Large intestine (tissue), 3 donors: ENCODE measurements around the gene GCK. TPM values are rescaled to one million over a fixed set of nuclear protein-coding genes. Genes with fewer than 3 reads are reported as not detected.

Experiments
- DNase-seq, 2 donors: peaks; one replicate each; pipeline versions ENCODE4 v3.0.0 to v3.0.0-alpha.2; 2013
- H3K27ac ChIP-seq: one replicate; pipeline ENCODE4 v1.5.1; 2013; ENCODE audit warnings: low read length
- H3K27me3 ChIP-seq: 2 replicates; pipeline ENCODE4 v1.6.1; 2013; ENCODE audit warnings: low read length; ENCODE audit not compliant: control insufficient read depth, insufficient read depth
- H3K36me3 ChIP-seq: 2 replicates; pipeline ENCODE4 v1.6.1; 2013; ENCODE audit warnings: low read length; ENCODE audit not compliant: control insufficient read depth, insufficient read depth
- H3K4me1 ChIP-seq: one replicate; pipeline ENCODE4 v1.6.1; 2013; ENCODE audit warnings: low read length; ENCODE audit not compliant: control insufficient read depth, insufficient read depth
- H3K4me3 ChIP-seq: one replicate; pipeline ENCODE4 v1.5.1; 2013; ENCODE audit warnings: low read length
- H3K9me3 ChIP-seq: one replicate; pipeline ENCODE4 v1.6.1; 2013; ENCODE audit warnings: mild to moderate bottlenecking, low read depth, low read length, moderate library complexity; ENCODE audit not compliant: control insufficient read depth
- WGBS: methylation state at CpG from one replicate; pipeline ENCODE4 v1.1.5; 2013; ENCODE audit warnings: low lambda C conversion rate; ENCODE audit not compliant: insufficient coverage; 5-methylcytosine and 5-hydroxymethylcytosine counted together
- polyA plus RNA-seq: library from polyadenylated mRNA; unstranded; fragments of 120-200 nt; gene quantifications from one replicate; pipeline ENCODE4 v1.2.1, GENCODE V29; 2013

Gene GCK
- polyA plus RNA-seq, 1 donor, result 2.3 TPM

DNA sequence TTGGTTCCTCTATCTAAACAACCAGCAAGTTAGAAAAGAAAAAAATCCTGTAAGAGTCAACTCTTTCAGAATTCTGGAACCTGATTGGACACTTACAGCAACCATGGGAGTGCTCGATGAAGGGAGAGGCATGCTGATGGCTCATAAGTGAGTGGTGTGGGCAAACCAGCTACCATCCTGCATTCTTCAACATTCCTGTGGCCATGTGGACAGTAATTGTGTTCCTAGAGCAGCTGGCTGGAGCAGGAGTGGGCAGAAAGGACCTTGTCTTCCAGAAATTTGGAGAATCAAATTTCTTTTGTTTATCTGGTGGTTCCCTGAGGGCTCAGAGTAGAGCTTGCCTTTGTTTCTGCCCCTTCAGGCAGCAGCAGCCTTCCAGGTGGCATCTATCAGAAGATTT, 25.6 kb downstream of the GCK start:
- WGBS, result no CpG with 5 or more reads among the region's 1 CpG

DNA sequence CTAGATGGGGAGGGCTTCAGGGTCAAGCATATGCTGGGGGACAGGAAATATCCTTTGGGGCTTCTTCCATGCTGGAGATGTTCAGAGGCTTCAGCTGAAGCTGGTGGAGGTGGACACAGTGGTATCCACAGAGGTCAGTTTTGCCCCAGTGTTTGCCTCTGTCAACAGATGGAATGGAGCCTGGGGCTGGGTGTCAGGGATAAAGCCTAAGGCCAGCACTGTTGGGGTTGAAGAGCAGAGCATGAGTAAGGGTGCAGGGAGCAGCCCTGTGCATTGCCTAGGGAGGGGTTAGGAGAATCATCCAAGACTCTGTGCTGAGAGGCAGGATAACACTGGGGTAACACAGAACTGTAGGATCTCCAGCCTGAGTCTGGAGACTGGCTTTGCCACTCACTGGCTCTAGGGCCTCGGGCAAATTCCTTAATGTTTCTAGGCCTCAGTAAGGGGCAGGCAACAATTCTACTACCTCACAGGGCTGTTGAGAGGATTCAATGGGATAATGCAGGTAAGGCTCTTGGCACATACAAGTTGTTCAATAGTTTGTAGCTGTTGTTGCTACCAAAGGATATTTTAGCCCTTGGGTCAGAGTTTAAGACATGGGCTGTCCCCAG, 26.3 kb downstream of the GCK start:
- Histone ChIP-seq H3K4me3 (no peak overlapping the region), H3K9me3 (no peaks in the 10 kb centered on the region), H3K36me3 (no peaks in the 10 kb centered on the region), H3K27me3 (peaks cover 8% of the 10 kb centered on the region), H3K27ac (no peak overlapping the region), H3K4me1 (no peaks in the 10 kb centered on the region)
- WGBS, result no CpG with 5 or more reads among the region's 1 CpG
- DNase-seq, result no peak

More for the DNA sequence above, 25.6 kb downstream of the GCK start:
- no peaks in the 10 kb centered on the region for H3K9me3 ChIP-seq
- H3K4me1 ChIP-seq, result no peaks in the 10 kb centered on the region
- no peaks in the 10 kb centered on the region for H3K36me3 ChIP-seq
- no peak overlapping the region for H3K27ac ChIP-seq
- no peak for DNase-seq
- no peak overlapping the region for H3K4me3 ChIP-seq
- peaks cover 8% of the 10 kb centered on the region for H3K27me3 ChIP-seq

DNA sequence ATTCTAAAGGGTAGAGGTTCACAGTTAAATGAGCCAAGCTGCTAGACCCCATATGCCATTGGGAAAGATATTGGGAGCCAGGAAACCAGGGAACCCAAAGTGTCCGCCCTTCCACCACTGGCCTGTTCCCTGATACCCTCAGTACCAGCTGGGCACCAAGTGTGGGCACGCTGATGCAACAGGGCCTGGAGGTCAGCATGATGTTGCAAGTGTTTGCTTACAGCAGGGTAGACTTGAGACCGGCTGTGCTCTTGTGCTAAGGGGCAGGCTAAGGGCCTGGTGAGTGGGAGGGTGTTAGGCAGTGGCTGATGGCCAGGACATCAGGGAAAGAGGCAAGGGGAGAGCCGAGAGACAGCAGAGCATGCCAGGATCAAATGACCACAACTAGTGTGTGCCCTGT, 27.1 kb downstream of the GCK start:
- H3K4me3 ChIP-seq, result no peak overlapping the region
- no peak for DNase-seq
- H3K27ac ChIP-seq, result no peak overlapping the region
- WGBS, result no CpG with 5 or more reads among the region's 4 CpGs
- H3K36me3 ChIP-seq, result no peaks in the 10 kb centered on the region
- no peaks in the 10 kb centered on the region for H3K9me3 ChIP-seq
- no peaks in the 10 kb centered on the region for H3K4me1 ChIP-seq
- peaks cover 8% of the 10 kb centered on the region for H3K27me3 ChIP-seq

DNA sequence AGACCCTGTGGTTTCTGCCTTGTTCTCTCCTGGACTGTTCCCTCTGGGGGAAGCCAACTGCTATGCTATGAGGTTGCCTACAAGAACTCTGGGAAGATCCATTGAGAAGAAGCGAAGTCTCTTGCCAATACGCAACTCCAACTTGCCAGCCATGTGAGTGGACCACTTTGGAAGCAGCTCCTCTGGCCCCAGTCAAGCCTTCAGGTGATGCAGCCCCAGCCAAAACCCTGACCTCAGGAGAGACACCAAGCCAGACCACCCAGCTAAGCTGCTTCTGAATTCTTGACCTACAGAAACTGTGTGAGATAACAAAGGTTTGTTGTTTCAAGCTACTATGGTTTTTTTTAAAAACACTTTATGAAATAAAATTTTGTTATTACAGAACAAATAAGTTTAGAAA, 27.9 kb downstream of the GCK start:
- H3K36me3 ChIP-seq, result no peaks in the 10 kb centered on the region
- H3K4me1 ChIP-seq, result no peaks in the 10 kb centered on the region
- WGBS, result no CpG with 5 or more reads among the region's 2 CpGs
- peaks cover 8% of the 10 kb centered on the region for H3K27me3 ChIP-seq
- DNase-seq, result no peak
- H3K4me3 ChIP-seq, result no peak overlapping the region
- H3K27ac ChIP-seq, result no peak overlapping the region
- no peaks in the 10 kb centered on the region for H3K9me3 ChIP-seq

DNA sequence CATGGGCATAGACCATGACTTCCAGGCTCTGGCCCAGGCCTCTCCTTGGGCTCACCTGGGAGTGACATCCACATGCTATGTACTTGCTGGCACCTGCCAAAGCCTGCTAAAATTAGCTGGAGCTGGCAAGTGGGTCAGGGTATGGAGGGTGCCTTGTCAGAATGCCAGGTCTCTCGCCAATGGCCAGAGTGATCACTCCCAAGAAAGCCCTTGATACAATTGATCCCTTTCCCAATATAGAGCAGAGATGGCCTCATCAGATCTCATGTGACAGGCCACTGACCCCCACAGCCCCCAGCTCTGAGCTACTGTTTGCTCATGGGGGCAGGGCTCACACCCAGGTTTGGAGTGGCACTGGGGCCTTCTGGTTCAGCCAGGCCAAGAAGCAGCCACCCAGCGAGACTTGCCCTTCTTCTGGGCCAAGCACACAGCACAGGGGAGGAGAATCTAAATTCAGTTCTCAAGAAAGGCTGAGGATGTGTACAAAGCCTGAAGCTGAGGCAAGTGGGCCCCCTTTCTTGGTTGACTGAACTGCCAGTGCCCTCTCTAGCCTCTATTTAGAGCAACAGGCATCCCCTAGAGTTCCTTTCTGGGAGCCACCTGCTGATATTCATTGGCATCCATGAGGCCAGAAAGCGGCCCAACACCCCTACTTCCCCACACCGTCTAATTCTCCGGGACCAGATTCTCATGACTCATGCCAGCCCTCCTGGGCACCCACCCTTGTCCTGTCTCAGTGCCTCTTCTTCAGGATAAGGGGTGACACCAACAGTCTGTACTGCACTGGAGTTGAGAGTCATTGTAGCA, 29.2 kb downstream of the GCK start:
- H3K4me1 ChIP-seq, result no peaks in the 10 kb centered on the region
- no CpG with 5 or more reads among the region's 5 CpGs for WGBS
- no peak overlapping the region for H3K4me3 ChIP-seq
- DNase-seq, result no peak
- no peaks in the 10 kb centered on the region for H3K9me3 ChIP-seq
- H3K27me3 ChIP-seq, result peaks cover 6% of the 10 kb centered on the region
- H3K36me3 ChIP-seq, result no peaks in the 10 kb centered on the region
- H3K27ac ChIP-seq, result no peak overlapping the region

DNA sequence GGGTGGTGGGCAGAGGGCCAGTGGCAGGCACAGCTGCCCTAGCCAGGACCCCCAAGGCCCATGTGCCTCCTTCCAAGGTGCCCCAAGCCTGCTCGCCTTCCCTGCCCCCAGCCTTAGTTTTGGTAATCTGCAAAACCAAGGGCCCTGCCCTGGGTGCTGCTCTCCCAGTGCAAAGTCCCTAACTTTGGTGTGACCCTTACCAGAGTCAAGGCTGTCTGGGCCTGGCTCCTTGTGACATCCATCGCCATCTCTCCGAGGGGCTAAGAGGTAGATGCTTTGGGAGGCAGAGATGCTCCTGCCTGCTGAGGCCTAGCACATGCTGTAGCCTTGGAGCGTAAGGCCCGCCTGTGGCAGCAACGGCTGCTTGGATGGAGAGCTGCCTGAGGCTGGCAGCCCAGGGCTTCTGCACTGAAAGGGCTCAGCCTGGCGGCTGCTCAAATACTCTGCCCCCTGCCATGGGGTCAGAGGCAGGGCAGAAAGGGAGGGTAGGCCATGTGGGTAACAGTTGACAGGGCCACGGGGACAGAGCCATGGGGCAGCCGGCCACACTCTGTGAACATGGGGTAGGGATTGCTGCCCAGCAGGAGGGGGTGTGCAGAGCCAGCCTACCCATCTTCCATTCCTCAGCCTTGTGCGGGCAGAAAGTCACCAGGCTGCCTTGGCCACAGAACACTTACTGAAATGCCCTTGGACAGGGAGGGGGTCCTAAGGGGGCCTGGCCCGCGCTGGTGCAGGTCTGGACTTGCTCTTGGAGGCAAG, 30.2 kb downstream of the GCK start:
- no peaks in the 10 kb centered on the region for H3K4me1 ChIP-seq
- no CpG with 5 or more reads among the region's 12 CpGs for WGBS
- no peak overlapping the region for H3K4me3 ChIP-seq
- H3K9me3 ChIP-seq, result no peaks in the 10 kb centered on the region
- no peak overlapping the region for H3K27ac ChIP-seq
- H3K27me3 ChIP-seq, result peaks cover 6% of the 10 kb centered on the region
- no peaks in the 10 kb centered on the region for H3K36me3 ChIP-seq
- no peak for DNase-seq

DNA sequence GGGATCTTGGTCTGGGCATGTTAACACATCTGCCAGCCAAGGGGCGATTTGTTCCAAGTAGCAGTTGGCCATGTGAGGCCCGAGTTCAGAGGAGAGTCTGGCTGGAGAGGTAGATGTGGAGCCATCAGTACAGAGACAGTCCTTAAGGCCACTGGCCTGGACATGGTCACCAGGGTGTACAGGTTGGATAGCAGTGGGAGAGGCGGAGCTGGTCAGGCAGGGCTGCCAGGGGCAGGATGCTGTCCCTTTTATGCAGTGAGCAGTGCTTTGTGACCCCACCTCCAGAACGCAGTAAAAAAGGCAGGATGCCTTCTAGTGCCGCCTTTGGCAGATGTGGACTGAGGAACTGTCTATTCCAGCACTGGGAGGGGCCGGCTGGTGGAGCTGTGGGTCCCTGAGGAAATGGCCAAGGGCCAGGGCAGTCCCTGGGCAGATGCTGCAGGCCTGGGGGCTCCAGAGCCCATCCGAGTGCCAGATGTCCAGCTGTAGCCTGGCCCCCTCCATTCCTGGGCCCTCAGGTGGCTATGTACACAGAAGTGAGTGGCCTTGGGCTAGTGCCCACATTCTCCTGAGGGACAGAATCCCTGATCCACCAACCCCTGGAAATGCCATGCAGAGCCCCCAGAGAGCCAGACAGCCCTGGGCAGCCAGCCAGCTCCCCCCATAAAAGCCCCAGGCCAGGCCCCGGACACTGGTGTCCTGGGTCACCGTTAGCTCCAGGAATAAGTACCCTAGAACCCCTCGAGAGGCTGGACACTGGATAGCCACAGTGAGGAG, 31.0 kb downstream of the GCK start:
- no CpG with 5 or more reads among the region's 10 CpGs for WGBS
- Histone ChIP-seq H3K4me1 (no peaks in the 10 kb centered on the region), H3K27me3 (no peaks in the 10 kb centered on the region), H3K4me3 (no peak overlapping the region), H3K9me3 (no peaks in the 10 kb centered on the region), H3K36me3 (no peaks in the 10 kb centered on the region), H3K27ac (no peak overlapping the region)
- DNase-seq, result no peak

DNA sequence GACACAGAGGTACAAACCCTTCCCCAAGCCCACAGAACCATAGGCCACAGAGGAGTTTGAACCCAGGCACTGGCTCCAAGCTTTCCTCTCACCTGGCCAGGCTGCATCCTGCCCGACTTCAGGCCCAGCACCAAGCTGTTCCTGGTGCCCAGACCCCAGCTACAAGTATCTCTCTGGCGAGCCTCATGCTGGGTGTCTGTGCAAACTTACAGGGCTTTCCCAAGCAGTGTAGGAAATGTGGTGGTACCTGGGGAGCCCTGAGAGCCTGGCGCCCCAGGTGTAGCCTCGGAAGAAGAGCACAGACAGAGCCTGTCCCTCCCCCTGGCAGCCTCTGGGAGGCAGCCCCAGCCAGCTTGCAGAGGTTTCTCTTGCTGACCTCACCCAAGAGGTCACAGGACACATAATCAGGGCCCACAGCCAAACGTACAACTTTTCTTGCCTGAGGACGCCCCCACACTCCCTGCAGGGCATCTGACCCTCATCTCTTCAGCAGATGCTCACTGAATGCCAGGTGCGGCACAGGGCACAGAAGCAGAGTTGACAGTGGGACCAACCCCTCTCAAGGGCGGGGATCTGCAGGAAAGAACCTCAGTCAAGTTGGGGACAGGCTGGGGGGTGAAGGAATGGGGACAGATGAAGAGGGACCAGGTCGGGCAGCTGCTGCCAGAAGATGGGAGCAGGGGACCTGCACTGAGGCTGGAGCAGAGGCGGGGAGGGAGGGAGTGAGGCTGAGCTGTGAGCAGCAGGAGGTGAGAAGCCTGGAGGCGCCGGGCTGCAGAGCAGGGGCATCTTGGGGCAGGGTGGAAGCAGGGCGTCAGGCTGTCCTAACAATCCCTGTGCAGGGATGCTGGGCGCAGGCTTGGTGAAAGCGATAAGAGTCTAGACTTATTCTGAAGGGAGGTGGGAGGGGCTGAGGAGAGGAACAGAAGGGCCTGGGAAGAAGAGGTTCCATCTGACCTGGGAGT, 31.8 kb downstream of the GCK start:
- Histone ChIP-seq H3K4me1 (no peaks in the 10 kb centered on the region), H3K27me3 (no peaks in the 10 kb centered on the region), H3K36me3 (no peaks in the 10 kb centered on the region), H3K9me3 (no peaks in the 10 kb centered on the region), H3K27ac (no peak overlapping the region), H3K4me3 (no peak overlapping the region)
- no peak for DNase-seq
- WGBS, result 80% methylated on average over 1 of the region's 15 CpGs

DNA sequence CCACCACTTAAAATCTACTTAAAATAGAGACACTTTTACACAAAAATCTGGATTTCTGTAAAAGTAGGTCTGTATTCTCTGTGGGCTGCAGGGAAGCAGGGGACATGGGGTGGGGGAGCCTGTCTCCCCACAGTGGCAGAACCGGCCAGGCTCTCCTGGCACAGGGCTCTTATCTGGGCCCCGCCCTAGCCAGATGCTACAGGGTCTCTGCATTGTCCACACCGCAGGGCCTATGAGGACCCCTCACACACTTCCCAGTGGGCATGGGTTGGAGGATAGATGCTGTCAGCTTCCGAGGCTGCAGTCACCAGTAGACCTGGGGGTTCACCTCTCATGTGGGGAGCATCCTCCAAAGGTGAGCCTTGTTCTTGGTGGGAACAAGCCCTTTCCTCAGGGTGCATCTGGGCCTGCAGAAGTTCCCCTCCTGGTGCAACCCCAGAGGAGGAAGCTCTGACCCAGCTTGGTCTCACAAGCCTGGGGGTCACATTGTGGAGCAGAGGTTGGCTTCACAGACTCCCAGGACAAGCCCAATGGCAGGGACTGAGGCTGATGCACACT, 32.7 kb downstream of the GCK start:
- H3K27ac ChIP-seq, result no peak overlapping the region
- DNase-seq, result no peak
- no peaks in the 10 kb centered on the region for H3K36me3 ChIP-seq
- no peaks in the 10 kb centered on the region for H3K4me1 ChIP-seq
- H3K4me3 ChIP-seq, result no peak overlapping the region
- H3K27me3 ChIP-seq, result no peaks in the 10 kb centered on the region
- H3K9me3 ChIP-seq, result no peaks in the 10 kb centered on the region
- no CpG with 5 or more reads among the region's 4 CpGs for WGBS
